ENCODE data around the gene TPSAB1. TPM values are rescaled to one million over a fixed set of nuclear protein-coding genes. Genes with fewer than 3 reads are reported as not detected.
"Not testable (repeated sequence)": the region's sequence is repeated elsewhere in the genome, so short reads cannot be mapped to it uniquely, and the experiment has no call there.

The TPSAB1 gene
- total and polyA plus RNA-seq, 10 of the 15 experiments (the other 5 are each of a cell fraction or from before 2014, with no cell fraction given) = 0.06 TPM; not detected in 9

GRCh38 chr16:1230084-1230470, 10.4 kb upstream of the TPSAB1 start, which contains the start of gene TPSB2:
Gene TPSB2 (minus strand): TSS chr16:1230184. CDS start chr16:1229951, 233 bp downstream.
- H3K4me3 ChIP-seq; H3K4me2 ChIP-seq (ENCODE audit: control insufficient read depth, insufficient read depth); H3K79me2 ChIP-seq (ENCODE audit: control insufficient read depth, insufficient read depth, low read length); SMC1A ChIA-PET (ENCODE audit: uncharacterized antibody, unreplicated experiment); H3K27ac ChIP-seq (ENCODE audit: control insufficient read depth, insufficient read depth); H4K20me1 ChIP-seq (ENCODE audit: control insufficient read depth, insufficient read depth); CTCF ChIA-PET; ATAC-seq; RAD21 ChIA-PET (ENCODE audit: unreplicated experiment); FAIRE-seq; H3K27me3 ChIP-seq (replicated peaks in 1 of 2; ENCODE audit: control insufficient read depth in 2 of 2, insufficient read depth in 2 of 2, low read length in 1 of 2); BruUV-seq (replicated peaks); H2AFZ ChIP-seq (ENCODE audit: control insufficient read depth, low read depth, low read length); DNase-seq (ENCODE audit: low read depth, low spot score); H3K36me3 ChIP-seq (ENCODE audit: control insufficient read depth in 2 of 2, insufficient read depth in 2 of 2, low read length in 1 of 2); H3K9ac ChIP-seq (ENCODE audit: control insufficient read depth, insufficient read depth, low read length); in situ Hi-C loops (cut with MboI); intact Hi-C loops (cut with micrococcal nuclease; ENCODE audit: unreplicated experiment); H3K4me1 ChIP-seq (ENCODE audit: control insufficient read depth, insufficient read depth, low read length); POLR2A ChIA-PET; H3K9me3 ChIP-seq (replicated peaks; ENCODE audit: control insufficient read depth, insufficient read depth, low read length): not testable (repeated sequence)
- no CpG with 5 or more reads among the region's 11 CpGs for WGBS (ENCODE audit: insufficient coverage, insufficient replicate concordance, low lambda C conversion rate, missing lambda C conversion rate)

- H3K9ac ChIP-seq (ENCODE audit: control insufficient read depth, insufficient read depth, low read length); H3K4me3 ChIP-seq; ATAC-seq; H3K27me3 ChIP-seq (replicated peaks in 1 of 2; ENCODE audit: control insufficient read depth in 2 of 2, insufficient read depth in 2 of 2, low read length in 1 of 2); POLR2A ChIA-PET; SMC1A ChIA-PET (ENCODE audit: uncharacterized antibody, unreplicated experiment); FAIRE-seq; CTCF ChIA-PET; H3K79me2 ChIP-seq (ENCODE audit: control insufficient read depth, insufficient read depth, low read length); H3K27ac ChIP-seq (ENCODE audit: control insufficient read depth, insufficient read depth); H3K36me3 ChIP-seq (ENCODE audit: control insufficient read depth in 2 of 2, insufficient read depth in 2 of 2, low read length in 1 of 2); H3K4me1 ChIP-seq (ENCODE audit: control insufficient read depth, insufficient read depth, low read length); intact Hi-C loops (cut with micrococcal nuclease; ENCODE audit: unreplicated experiment); BruUV-seq (replicated peaks); H4K20me1 ChIP-seq (ENCODE audit: control insufficient read depth, insufficient read depth); H3K4me2 ChIP-seq (ENCODE audit: control insufficient read depth, insufficient read depth); RAD21 ChIA-PET (ENCODE audit: unreplicated experiment); H3K9me3 ChIP-seq (replicated peaks; ENCODE audit: control insufficient read depth, insufficient read depth, low read length); H2AFZ ChIP-seq (ENCODE audit: control insufficient read depth, low read depth, low read length); in situ Hi-C loops (cut with MboI); DNase-seq (ENCODE audit: low read depth, low spot score): not testable (repeated sequence)
- WGBS (ENCODE audit: insufficient coverage, insufficient replicate concordance, low lambda C conversion rate, missing lambda C conversion rate) = 35% methylated on average over 16 of the region's 17 CpGs
These were observed 9.9 kb upstream of the TPSAB1 start for GRCh38 chr16:1230471-1231212.

GRCh38 chr16:1231301-1231700, 9.2 kb upstream of the TPSAB1 start:
- H3K4me1 ChIP-seq (ENCODE audit: control insufficient read depth, insufficient read depth, low read length); in situ Hi-C loops (cut with MboI): not testable (repeated sequence)

GRCh38 chr16:1232049-1232748, 8.3 kb upstream of the TPSAB1 start:
- H2AFZ ChIP-seq (ENCODE audit: control insufficient read depth, low read depth, low read length); ATAC-seq; CTCF ChIA-PET; SMC1A ChIA-PET (ENCODE audit: uncharacterized antibody, unreplicated experiment); H3K27ac ChIP-seq (ENCODE audit: control insufficient read depth, insufficient read depth); H3K36me3 ChIP-seq (ENCODE audit: control insufficient read depth in 2 of 2, insufficient read depth in 2 of 2, low read length in 1 of 2); H3K79me2 ChIP-seq (ENCODE audit: control insufficient read depth, insufficient read depth, low read length); H3K27me3 ChIP-seq (replicated peaks in 1 of 2; ENCODE audit: control insufficient read depth in 2 of 2, insufficient read depth in 2 of 2, low read length in 1 of 2); BruUV-seq (replicated peaks); POLR2A ChIA-PET; RAD21 ChIA-PET (ENCODE audit: unreplicated experiment); DNase-seq (ENCODE audit: low read depth, low spot score); intact Hi-C loops (cut with micrococcal nuclease; ENCODE audit: unreplicated experiment); H3K9me3 ChIP-seq (replicated peaks; ENCODE audit: control insufficient read depth, insufficient read depth, low read length); FAIRE-seq; H3K4me2 ChIP-seq (ENCODE audit: control insufficient read depth, insufficient read depth); in situ Hi-C loops (cut with MboI); H3K9ac ChIP-seq (ENCODE audit: control insufficient read depth, insufficient read depth, low read length); H3K4me3 ChIP-seq; H3K4me1 ChIP-seq (ENCODE audit: control insufficient read depth, insufficient read depth, low read length); H4K20me1 ChIP-seq (ENCODE audit: control insufficient read depth, insufficient read depth): not testable (repeated sequence)
- WGBS (ENCODE audit: insufficient coverage, insufficient replicate concordance, low lambda C conversion rate, missing lambda C conversion rate) = no CpG with 5 or more reads among the region's 47 CpGs

More at GRCh38 chr16:1231301-1231700, 9.2 kb upstream of the TPSAB1 start:
- SMC1A ChIA-PET (ENCODE audit: uncharacterized antibody, unreplicated experiment); H3K4me2 ChIP-seq (ENCODE audit: control insufficient read depth, insufficient read depth); CTCF ChIA-PET; ATAC-seq; H3K4me3 ChIP-seq; POLR2A ChIA-PET; H3K27me3 ChIP-seq (replicated peaks in 1 of 2; ENCODE audit: control insufficient read depth in 2 of 2, insufficient read depth in 2 of 2, low read length in 1 of 2); RAD21 ChIA-PET (ENCODE audit: unreplicated experiment); H4K20me1 ChIP-seq (ENCODE audit: control insufficient read depth, insufficient read depth); intact Hi-C loops (cut with micrococcal nuclease; ENCODE audit: unreplicated experiment); H2AFZ ChIP-seq (ENCODE audit: control insufficient read depth, low read depth, low read length); H3K9me3 ChIP-seq (replicated peaks; ENCODE audit: control insufficient read depth, insufficient read depth, low read length); H3K27ac ChIP-seq (ENCODE audit: control insufficient read depth, insufficient read depth); BruUV-seq (replicated peaks); H3K36me3 ChIP-seq (ENCODE audit: control insufficient read depth in 2 of 2, insufficient read depth in 2 of 2, low read length in 1 of 2); H3K79me2 ChIP-seq (ENCODE audit: control insufficient read depth, insufficient read depth, low read length); H3K9ac ChIP-seq (ENCODE audit: control insufficient read depth, insufficient read depth, low read length); DNase-seq (ENCODE audit: low read depth, low spot score); FAIRE-seq: not testable (repeated sequence)
- no CpG with 5 or more reads among the region's 7 CpGs for WGBS (ENCODE audit: insufficient coverage, insufficient replicate concordance, low lambda C conversion rate, missing lambda C conversion rate)

All from GM12878 (cell line).